Measurements from ENCODE around the gene UNKL.

The UNKL gene

DNA sequence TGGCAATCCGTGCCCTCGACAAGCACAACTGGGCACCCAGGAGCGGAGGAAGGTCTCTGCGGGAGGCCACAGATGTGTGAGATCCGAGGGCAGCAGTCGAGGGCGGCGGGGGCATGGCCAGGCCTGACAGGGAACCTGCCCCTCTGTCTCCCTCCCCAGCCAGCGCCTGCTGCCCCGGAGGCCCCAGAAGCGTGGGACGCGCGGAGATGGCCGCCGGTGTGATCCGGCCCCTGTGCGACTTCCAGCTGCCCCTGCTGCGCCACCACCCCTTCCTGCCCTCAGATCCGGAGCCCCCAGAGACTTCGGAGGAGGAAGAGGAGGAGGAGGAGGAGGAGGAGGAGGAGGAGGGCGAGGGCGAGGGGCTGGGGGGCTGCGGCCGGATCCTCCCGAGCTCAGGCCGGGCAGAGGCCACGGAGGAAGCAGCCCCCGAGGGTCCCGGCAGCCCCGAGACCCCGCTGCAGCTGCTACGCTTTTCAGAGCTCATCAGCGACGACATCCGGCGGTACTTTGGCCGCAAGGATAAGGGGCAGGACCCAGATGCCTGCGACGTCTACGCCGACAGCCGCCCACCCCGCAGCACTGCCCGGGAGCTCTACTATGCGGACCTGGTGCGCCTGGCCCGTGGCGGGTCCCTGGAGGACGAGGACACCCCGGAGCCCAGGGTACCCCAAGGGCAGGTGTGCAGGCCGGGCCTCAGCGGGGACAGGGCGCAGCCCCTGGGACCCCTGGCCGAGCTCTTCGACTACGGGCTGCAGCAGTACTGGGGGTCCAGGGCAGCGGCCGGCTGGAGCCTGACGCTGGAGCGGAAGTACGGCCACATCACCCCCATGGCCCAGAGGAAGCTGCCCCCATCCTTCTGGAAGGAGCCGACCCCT lies 18.1 kb upstream of the UNKL start:
- DNase-seq = no peak

DNA sequence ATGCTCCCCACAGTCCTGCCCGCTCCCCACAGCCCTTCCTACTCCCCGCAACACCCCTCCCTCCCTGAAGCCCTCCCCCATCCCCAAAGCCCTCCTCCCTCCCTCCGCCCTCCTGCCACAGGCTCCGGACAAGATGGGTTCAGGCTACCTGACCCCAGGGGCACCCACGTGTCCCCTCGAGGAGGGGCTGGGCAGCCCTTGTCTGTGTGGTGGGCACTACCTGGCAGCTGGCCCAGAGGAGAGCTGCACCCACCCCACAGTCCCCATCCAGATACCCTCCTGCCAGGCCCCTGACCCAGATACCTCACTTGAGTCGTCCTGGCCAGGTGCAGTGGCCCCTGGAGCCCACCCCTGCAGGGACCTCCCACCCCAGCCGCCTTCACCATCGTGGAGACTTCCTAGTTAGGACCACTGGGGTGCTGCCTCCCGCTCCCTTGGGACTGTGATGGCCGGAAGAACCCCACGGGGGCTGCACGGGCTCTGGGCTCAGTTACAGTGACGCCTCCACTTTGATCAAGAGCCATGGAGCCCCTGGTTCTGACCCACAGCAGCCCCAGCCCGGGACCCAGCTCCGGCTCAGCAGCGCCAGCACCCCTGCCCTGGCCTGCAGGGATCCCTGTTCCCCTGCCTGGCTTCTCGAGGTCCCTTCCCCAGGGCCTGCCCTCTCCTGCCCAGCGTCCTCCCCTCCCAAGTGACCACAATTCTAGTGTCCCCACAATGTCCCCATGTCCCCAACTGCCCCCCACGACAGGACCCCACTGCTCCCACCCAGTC lies 17.2 kb upstream of the UNKL start:
- no peak for DNase-seq

GRCh38 chr16:1430759-1431496 lies 16.4 kb upstream of the UNKL start, which contains the start of gene PERCC1:
TSS of gene PERCC1 (plus strand) at chr16:1431078. CDS start at chr16:1432594, 1,516 bp downstream.
- no peak for DNase-seq

DNA sequence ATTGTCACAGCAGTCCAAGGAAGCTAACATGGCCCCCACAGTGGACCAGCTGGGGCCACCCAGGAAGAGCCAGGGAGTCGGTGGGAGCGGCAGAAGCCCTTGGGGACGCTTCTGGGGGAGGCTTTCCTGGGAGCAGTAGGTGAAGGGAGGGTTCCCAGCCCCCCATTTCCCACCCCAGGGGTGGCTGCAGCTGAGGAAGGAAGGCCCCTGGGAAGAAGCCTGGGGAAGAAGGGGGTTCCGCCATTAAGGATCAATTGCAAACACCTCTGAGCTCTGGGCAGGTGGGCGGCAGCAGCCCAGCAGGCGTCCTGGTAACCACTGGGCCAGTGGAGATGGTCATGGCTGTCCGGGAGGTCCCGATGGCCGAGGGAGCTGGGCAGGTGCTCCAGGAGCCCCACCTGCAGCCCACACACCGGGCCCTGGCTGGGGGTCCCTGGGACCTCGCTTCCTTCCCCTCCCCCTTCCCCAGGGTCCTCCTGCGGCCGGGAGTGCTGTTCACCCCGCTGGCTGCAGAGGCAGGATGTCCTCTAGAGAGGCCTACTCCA lies 15.8 kb upstream of the UNKL start:
- DNase-seq = no peak

GRCh38 chr16:1429631-1430030 lies 15.1 kb upstream of the UNKL start:
- no peak for DNase-seq

DNA sequence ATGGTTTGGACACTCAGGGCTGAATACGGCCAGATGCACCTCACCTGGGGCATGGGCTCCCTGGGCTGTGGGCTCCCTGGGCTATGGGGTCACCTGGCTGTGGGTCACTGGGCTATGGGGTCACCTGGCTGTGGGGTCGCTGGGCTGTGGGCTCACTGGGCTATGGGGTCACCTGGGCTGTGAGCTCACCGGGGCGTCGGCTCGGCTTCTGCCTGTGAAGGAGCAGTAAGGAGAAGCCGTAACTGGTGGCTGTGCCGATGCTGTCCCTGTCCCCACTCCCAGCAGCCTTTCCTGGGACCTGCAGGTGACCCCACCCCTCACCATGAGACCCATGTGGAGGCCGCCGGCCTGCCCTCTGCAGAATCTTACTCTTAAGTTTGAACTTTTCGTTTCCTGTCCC lies 14.5 kb upstream of the UNKL start:
- DNase-seq = no peak

DNA sequence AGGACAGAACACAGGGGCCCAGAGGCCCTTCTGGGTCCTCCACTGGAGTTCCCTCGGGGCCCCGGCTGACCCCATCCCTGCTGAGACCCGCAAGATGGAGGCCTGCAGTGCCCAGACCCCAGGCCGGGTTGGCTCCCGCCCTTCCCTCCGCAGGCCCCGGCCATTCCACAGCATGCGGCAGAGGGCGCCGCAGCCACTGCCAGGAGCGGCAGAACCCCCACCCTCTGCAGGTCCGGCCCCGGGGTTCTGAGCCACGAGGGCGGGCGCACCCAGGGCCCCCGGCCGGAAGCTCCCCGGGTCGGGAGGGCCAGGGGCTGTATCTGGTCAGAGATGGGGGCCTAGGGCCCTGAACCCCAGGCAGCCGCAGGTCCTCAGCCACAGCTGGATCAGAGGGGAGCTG lies 14.0 kb upstream of the UNKL start:
- no peak for DNase-seq

GRCh38 chr16:1427473-1428461 lies 13.3 kb upstream of the UNKL start:
- DNase-seq = no peak

DNA sequence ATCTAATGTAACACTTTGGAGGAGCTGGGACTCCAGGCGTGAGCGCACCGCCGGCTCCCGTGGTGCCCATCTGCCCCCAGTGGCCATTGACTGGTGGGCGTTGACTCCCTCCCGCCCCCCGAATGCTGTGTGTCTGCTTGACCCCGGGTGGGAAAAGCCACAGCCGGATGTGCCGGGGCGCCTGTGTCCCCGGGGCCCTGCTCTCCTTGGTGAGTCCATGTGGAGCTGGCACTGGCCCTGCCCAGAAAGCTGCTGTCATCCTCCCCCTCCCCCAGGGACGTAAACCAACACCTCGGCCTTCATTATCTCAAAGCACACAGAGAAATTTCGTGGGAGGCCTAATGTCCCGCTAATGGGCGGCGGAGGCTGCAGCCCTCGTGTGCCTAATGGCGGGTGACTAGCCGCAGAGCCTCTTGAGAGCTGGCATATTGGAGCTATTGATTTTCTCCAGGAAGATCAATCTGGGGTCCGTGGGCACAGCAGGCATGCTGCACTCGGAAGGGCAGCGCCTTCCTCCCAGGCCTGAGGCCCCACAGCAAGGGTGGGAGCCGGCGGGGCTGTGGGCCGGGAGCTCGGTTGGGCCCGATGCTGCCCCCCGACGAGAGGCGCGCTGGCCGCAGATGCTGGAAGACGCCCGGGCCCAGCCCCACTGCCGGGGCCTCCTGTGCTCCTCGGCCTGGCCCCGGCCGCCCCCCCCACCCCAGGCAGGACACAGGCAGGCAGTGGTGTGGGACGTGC lies 12.4 kb upstream of the UNKL start:
- DNase-seq = no peak

DNA sequence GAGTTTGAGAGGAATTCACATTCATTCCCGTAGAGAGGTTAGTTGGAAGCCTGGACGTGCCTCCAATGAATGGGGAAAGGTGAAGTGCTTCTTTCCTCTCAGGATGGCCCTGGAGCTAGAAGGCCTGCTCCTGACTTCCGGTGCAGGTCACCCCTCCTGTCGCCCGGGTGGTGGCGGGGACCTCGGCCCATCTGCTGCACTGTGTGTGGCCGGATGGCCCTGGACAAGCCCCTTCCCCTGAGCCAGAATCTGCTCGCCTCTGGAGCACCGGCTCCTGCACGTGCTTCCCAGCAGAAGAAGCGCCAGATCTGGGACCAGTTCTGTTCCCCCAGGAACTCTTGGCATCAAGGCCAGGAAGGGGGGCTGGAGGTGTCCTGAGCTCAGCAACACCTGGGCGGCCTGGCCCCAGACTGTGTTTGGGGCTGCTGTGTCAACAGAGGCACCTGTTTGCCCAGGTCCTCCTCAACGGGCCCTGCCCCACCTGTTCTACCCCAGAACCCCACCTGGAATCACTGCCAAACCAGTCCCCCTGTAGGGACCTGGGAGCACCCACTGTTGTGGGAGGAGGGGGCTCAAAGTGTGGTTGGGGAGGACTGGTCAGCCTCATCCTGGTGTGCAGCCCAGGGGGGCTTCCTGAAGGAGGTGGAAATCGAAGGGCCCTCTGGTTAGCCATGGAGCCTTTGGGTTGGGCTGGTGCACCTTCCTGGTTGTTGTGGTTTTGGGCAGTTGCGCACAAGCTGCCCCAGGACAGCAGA lies 11.3 kb upstream of the UNKL start:
- DNase-seq = no peak

DNA sequence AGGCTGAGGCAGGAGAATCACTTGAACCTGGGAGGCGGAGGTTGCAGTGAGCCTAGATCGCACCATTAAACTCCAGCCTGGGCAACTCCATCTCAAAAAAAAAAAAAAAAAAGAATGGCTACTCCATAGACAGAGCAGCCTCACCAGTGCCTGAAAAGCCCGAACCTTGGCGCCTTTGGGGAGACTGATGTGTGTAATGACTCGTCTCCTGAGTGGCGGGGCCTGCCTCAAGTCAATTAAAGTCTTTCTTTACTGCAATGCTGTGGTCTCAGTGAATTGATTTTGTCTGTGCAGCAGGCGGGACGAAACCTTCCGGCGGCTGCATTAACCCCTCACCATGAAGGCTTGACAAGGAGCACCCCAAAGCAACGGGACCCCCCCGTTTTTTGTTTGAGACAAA lies 9.5 kb upstream of the UNKL start:
- no peak for DNase-seq

GRCh38 chr16:1422076-1422475 lies 7.6 kb upstream of the UNKL start:
- no peak for DNase-seq

DNA sequence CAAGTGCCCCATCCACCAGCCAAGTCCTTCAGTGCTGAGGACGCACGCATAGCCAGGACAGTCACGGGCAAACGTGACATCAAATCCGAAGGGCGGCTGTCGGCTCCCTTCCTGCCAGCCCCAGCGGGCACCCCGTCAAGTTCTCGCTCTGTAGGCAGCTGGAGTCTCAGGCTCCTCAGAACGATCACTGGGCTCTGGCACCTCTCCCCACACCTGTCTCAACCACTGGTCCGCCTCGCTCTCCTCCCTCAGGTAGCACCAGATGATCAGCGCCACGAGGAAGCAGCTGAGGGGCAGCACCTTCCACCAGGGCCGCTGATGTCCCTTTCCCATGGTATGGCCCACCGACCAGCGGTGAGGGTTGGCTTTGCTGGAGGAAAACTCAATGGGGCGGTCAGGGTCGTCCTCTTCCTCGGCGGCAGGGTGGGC lies 5.6 kb upstream of the UNKL start:
- DNase-seq = peak in 3 of 58 donors; percentile 11 to 49 (median 48)

DNA sequence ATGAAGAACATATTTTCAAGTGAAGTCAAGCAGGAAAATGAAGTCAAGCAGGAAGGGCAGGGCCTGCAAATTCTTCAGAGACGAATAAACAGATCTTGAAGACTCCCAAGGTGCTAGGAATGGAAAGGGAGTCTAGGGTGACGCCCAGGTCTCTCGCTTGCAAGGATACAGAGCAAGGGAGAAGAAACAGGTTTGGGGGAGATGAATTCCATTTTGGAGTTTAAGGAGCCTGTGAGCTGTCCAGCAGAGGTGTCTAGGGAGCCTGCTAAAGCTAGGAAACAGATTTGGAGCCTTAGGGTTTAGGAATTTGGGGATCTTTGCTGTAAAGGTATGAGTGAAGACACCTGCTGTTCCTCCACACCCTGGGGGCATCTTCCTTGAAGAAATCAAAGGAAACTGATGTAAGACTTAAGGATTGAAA lies 2.0 kb upstream of the UNKL start:
- no peak for DNase-seq

DNA sequence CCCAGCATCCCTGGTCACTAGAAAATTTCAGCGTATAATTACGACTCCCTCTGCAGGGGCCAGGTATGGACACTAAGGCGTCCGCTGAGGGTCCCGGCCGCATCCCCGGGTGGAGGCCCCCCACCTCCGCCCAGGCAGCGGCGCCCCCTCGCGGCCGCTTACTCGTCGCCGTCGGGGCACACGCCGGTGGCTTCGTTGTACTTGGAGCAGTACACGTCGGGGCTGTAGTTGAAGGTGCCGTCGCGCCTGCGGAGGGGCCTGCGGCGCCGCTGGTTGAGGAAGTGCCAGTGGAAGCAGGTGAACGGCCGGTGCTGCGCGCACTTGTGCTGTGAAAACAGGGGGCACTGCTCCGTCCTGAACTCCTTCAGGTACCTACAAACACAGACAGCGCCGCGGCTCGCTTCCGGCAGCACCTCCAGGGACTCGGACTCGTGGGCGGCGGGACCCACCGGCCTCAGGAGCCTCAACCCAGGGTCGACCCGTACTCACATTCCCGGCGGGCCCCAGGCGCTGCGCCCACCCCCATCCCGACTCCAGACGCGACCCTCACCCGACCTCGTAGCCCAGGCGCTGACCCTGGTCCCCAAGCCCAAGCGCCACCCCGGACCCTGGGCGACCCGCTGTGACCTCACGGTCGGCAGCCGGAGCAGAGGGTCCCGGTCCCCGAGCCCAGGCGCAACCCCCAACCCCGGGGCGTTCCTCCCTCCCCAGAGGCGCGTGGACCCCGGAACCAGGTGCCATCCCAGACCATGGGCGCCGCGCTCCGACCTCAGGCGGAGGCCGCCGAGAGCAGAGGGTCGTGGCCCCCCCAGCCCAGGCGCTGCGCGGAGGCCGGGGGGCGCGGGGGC lies 596 bp downstream of the UNKL start:
- peak in 20 of 58 donors; percentile 1 to 42 (median 19) for DNase-seq

DNA sequence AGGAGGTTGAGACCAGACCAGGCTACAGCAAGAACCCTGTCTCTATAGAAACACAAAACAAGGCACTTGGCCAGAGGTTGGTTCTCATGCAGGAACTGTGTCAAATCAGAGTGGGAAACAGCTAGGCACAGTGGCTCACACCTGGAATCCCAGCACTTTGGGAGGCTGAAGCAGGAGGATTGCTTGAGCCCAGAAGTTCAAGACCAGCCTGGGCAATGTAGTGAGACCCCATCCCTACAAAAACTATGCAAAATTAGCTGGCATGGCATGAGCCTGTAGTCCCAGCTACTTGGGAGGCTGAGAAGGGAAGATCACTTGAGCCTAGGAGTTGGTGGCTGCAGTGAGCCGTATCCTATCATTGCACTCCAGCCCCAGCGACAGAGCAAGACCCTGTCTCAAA lies 1.7 kb downstream of the UNKL start:
- no peak for DNase-seq

DNA sequence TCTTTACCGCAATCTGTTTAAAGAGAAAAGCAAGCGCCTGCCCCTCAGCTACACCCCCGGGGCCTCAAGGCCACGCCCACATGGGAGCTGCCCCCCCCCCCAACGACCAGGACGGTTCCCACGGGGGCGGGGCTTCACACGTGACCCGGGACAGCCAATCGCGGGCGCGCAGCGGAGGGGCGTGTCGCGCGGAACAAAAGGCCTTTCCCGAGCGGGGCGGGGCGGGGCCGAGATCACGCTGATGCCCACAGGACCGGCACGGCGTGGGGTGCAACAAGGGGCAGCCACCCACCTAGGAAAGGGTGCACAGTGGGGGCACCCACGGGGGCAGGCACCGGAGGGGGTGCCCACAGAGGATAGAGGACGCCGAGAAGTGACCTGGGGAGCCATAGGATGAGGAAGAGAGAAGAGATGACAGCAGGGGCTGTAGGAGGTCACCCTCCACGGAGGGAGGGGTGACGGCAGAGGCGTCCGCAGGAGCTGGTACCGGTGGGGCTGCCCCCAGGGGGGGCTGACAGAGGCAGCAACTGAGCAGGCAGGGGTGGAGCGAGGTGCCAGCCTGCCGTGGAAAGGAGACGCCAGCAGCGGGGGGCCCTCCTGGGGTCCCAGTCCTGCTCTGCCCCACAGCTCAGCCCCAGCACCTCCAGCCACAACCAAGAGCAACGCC lies 6.2 kb downstream of the UNKL start:
- peak; percentile 55 to 99 (median 92) for DNase-seq

Data from anterior cingulate cortex (tissue), 58 donors.